BE2C (cell line): Measurements from ENCODE around the gene NOS2.

Source experiments
- DNase-seq: peaks from one replicate; pipeline ENCODE4 v3.0.0-alpha.2; 2020
- H3K27me3 ChIP-seq: fragments of 250-450 bp; sonication (Bioruptor Pico); 2 replicates; pipeline ENCODE4 v1.5.1; 2020; ENCODE audit warnings: mild to moderate bottlenecking
- H3K36me3 ChIP-seq: fragments of 250-450 bp; sonication (Bioruptor Pico); 2 replicates; pipeline ENCODE4 v1.5.1; 2020; ENCODE audit warnings: mild to moderate bottlenecking
- H3K4me1 ChIP-seq: fragments of 250-450 bp; sonication (Bioruptor Pico); 2 replicates; pipeline ENCODE4 v1.5.1; 2020
- H3K4me3 ChIP-seq: 2 replicates; pipeline ENCODE4 v1.5.1; 2011; ENCODE audit warnings: low read depth, low read length
- H3K9me3 ChIP-seq: fragments of 250-450 bp; sonication (Bioruptor Pico); 2 replicates; pipeline ENCODE4 v1.5.1; 2020
- CTCF ChIP-seq: IDR thresholded peaks from 2 replicates; pipeline ENCODE4 v1.5.1; 2012; ENCODE audit warnings: mild to moderate bottlenecking, low read depth, low read length

Gene NOS2

GRCh38 chr17:27809555-27809954, 9.2 kb upstream of the NOS2 start:
- no peak for TF ChIP-seq CTCF
- no peaks in the 10 kb centered on the region for H3K36me3 ChIP-seq
- no peak for DNase-seq
- H3K4me3 ChIP-seq: no peak overlapping the region
- no peaks in the 10 kb centered on the region for H3K4me1 ChIP-seq
- no peaks in the 10 kb centered on the region for H3K9me3 ChIP-seq
- no peaks in the 10 kb centered on the region for H3K27me3 ChIP-seq

GRCh38 chr17:27808628-27809027, 8.3 kb upstream of the NOS2 start:
- Histone ChIP-seq H3K4me3 (no peak overlapping the region), H3K36me3 (no peaks in the 10 kb centered on the region), H3K27me3 (no peaks in the 10 kb centered on the region), H3K9me3 (no peaks in the 10 kb centered on the region), H3K4me1 (no peaks in the 10 kb centered on the region)
- TF ChIP-seq CTCF: no peak
- no peak for DNase-seq

- H3K4me1 ChIP-seq: no peaks in the 10 kb centered on the region
- no peak overlapping the region for H3K4me3 ChIP-seq
These were observed 7.5 kb upstream of the NOS2 start for GRCh38 chr17:27807567-27808470.

GRCh38 chr17:27805520-27806146, 5.3 kb upstream of the NOS2 start:
- Histone ChIP-seq H3K4me3 (peak overlapping the region; percentile 41), H3K9me3 (no peaks in the 10 kb centered on the region), H3K36me3 (no peaks in the 10 kb centered on the region), H3K27me3 (no peaks in the 10 kb centered on the region), H3K4me1 (no peaks in the 10 kb centered on the region)
- peak; percentile 70 for TF ChIP-seq CTCF
- DNase-seq: peak; percentile 61

More at GRCh38 chr17:27807567-27808470, 7.5 kb upstream of the NOS2 start:
- no peaks in the 10 kb centered on the region for H3K36me3 ChIP-seq
- DNase-seq: no peak
- TF ChIP-seq CTCF: no peak
- H3K27me3 ChIP-seq: no peaks in the 10 kb centered on the region
- no peaks in the 10 kb centered on the region for H3K9me3 ChIP-seq

GRCh38 chr17:27804113-27804512, 3.8 kb upstream of the NOS2 start:
- no peak for DNase-seq
- Histone ChIP-seq H3K9me3 (no peaks in the 10 kb centered on the region), H3K4me3 (no peak overlapping the region), H3K36me3 (no peaks in the 10 kb centered on the region), H3K27me3 (no peaks in the 10 kb centered on the region), H3K4me1 (no peaks in the 10 kb centered on the region)
- no peak for TF ChIP-seq CTCF
